H9 (cell line): ENCODE results near the gene SNX7. TPM values are rescaled to one million over a fixed set of nuclear protein-coding genes. Genes with fewer than 3 reads are reported as not detected.

ENCODE experiments used
- DNase-seq: peaks from one replicate; pipeline ENCODE4 v3.0.0-alpha.2; 2017
- H2AFZ ChIP-seq: one replicate; pipeline ENCODE4 v1.6.1; 2013; ENCODE audit warnings: mild to moderate bottlenecking, low read length, control low read depth, moderate library complexity
- H2AK5ac ChIP-seq: 2 replicates; pipeline ENCODE4 v1.6.1; 2013; ENCODE audit warnings: low read length, control low read depth, mixed read lengths; ENCODE audit not compliant: insufficient read length
- H2BK120ac ChIP-seq: one replicate; pipeline ENCODE4 v1.6.1; 2013; ENCODE audit warnings: low read depth, mild to moderate bottlenecking, low read length, control low read depth, inconsistent platforms; ENCODE audit not compliant: poor library complexity, severe bottlenecking
- H2BK12ac ChIP-seq: 2 replicates; pipeline ENCODE4 v1.6.1; 2013; ENCODE audit warnings: low read length, control low read depth, mixed read lengths, low read depth; ENCODE audit not compliant: insufficient read length
- H2BK15ac ChIP-seq: 2 replicates; pipeline ENCODE4 v1.6.1; 2013; ENCODE audit warnings: low read depth, low read length, control low read depth
- H2BK20ac ChIP-seq: one replicate; pipeline ENCODE4 v1.6.1; 2013; ENCODE audit warnings: low read depth, mild to moderate bottlenecking, low read length, control low read depth, inconsistent platforms; ENCODE audit not compliant: poor library complexity, severe bottlenecking
- H2BK5ac ChIP-seq: 2 replicates; pipeline ENCODE4 v1.6.1; 2013; ENCODE audit warnings: low read length, control low read depth, mixed read lengths; ENCODE audit not compliant: insufficient read length
- H3K14ac ChIP-seq: 2 replicates; pipeline ENCODE4 v1.6.1; 2013; ENCODE audit warnings: low read length, control low read depth; ENCODE audit not compliant: insufficient read depth
- H3K18ac ChIP-seq: 2 replicates; pipeline ENCODE4 v1.6.1; 2013; ENCODE audit warnings: low read depth, mild to moderate bottlenecking, mixed read lengths, low read length, control low read depth; ENCODE audit not compliant: insufficient read length
- H3K23ac ChIP-seq: 2 replicates; pipeline ENCODE4 v1.6.1; 2013; ENCODE audit warnings: low read length, control low read depth, mixed read lengths, low read depth; ENCODE audit not compliant: insufficient read length
- H3K23me2 ChIP-seq: 2 replicates; pipeline ENCODE4 v1.6.1; 2013; ENCODE audit warnings: low read depth, mild to moderate bottlenecking, mixed read lengths, low read length, control low read depth; ENCODE audit not compliant: insufficient read length, poor library complexity, severe bottlenecking
- H3K27ac ChIP-seq: 2 replicates; pipeline ENCODE4 v1.5.1; 2013; ENCODE audit warnings: low read length, control low read depth, mixed read lengths, low read depth; ENCODE audit not compliant: insufficient read length
- H3K27me3 ChIP-seq: 2 replicates; pipeline ENCODE4 v1.6.1; 2013; ENCODE audit warnings: low read length, control low read depth, inconsistent platforms; ENCODE audit not compliant: insufficient read depth
- H3K4ac ChIP-seq: 2 replicates; pipeline ENCODE4 v1.6.1; 2013; ENCODE audit warnings: low read depth, mild to moderate bottlenecking, control low read depth, inconsistent platforms, low read length, moderate library complexity
- H3K4me1 ChIP-seq: 2 replicates; pipeline ENCODE4 v1.6.1; 2013; ENCODE audit warnings: low read length, control low read depth, inconsistent platforms; ENCODE audit not compliant: insufficient read depth
- H3K4me2 ChIP-seq: 2 replicates; pipeline ENCODE4 v1.6.1; 2013; ENCODE audit warnings: low read length, control low read depth, mixed read lengths; ENCODE audit not compliant: insufficient read length, insufficient read depth
- H3K56ac ChIP-seq: 2 replicates; pipeline ENCODE4 v1.6.1; 2013; ENCODE audit warnings: low read depth, mild to moderate bottlenecking, mixed read lengths, low read length, control low read depth; ENCODE audit not compliant: insufficient read length
- H3K79me1 ChIP-seq: 2 replicates; pipeline ENCODE4 v1.6.1; 2013; ENCODE audit warnings: low read depth, mild to moderate bottlenecking, moderate library complexity, low read length, control low read depth, inconsistent platforms; ENCODE audit not compliant: insufficient read depth, poor library complexity, severe bottlenecking
- H3K79me2 ChIP-seq: 2 replicates; pipeline ENCODE4 v1.6.1; 2013; ENCODE audit warnings: low read length, control low read depth, inconsistent platforms; ENCODE audit not compliant: insufficient read depth
- H3K9ac ChIP-seq: 2 replicates; pipeline ENCODE4 v1.6.1; 2013; ENCODE audit warnings: low read length, control low read depth, mixed read lengths; ENCODE audit not compliant: insufficient read length; ENCODE audit errors: extremely low read depth
- H3K9me3 ChIP-seq: one replicate; pipeline ENCODE4 v1.6.1; 2013; ENCODE audit warnings: low read depth, low read length, inconsistent platforms; ENCODE audit not compliant: control insufficient read depth
- H3T11ph ChIP-seq: one replicate; pipeline ENCODE4 v1.6.1; 2013; ENCODE audit warnings: mild to moderate bottlenecking, low read length, control low read depth, inconsistent platforms
- H4K20me1 ChIP-seq: one replicate; pipeline ENCODE4 v1.6.1; 2013; ENCODE audit not compliant: control insufficient read depth, insufficient read length, insufficient read depth
- H4K5ac ChIP-seq: 2 replicates; pipeline ENCODE4 v1.6.1; 2013; ENCODE audit warnings: low read depth, mild to moderate bottlenecking, mixed read lengths, low read length, control low read depth; ENCODE audit not compliant: insufficient read length
- H4K8ac ChIP-seq: replicated peaks from 2 replicates; pipeline ENCODE4 v1.6.1; 2013; ENCODE audit warnings: low read length, control low read depth, mixed read lengths, low read depth; ENCODE audit not compliant: insufficient read length
- H4K91ac ChIP-seq: 2 replicates; pipeline ENCODE4 v1.6.1; 2013; ENCODE audit warnings: low read depth, mild to moderate bottlenecking, moderate library complexity, mixed read lengths, low read length, control low read depth; ENCODE audit not compliant: insufficient read length
- H3K27ac Mint-ChIP-seq, 3 experiments: 2 replicates in 2 of 3; 3 replicates in 1 of 3; pipeline ENCODE4 v1.8.0; 2020 to 2021; ENCODE audit warnings: mixed read lengths in 3 of 3, mild to moderate bottlenecking in 1 of 3, moderate library complexity in 1 of 3
- H3K27me3 Mint-ChIP-seq: 2 replicates; pipeline ENCODE4 v1.8.0; 2021; ENCODE audit warnings: low read depth, mild to moderate bottlenecking, moderate library complexity, mixed read lengths
- H3K36me3 Mint-ChIP-seq, 3 experiments: 2 replicates in 2 of 3; 3 replicates in 1 of 3; pipeline ENCODE4 v1.8.0; 2020 to 2021; ENCODE audit warnings: low read depth in 3 of 3, mixed read lengths in 3 of 3; ENCODE audit not compliant: insufficient read depth in 1 of 3
- H3K4me1 Mint-ChIP-seq, 2 experiments: 2 replicates each; pipeline ENCODE4 v1.8.0; 2020; ENCODE audit warnings: mixed read lengths in 2 of 2
- H3K4me3 Mint-ChIP-seq, 2 experiments: 2 replicates in 1 of 2; 3 replicates in 1 of 2; pipeline ENCODE4 v1.8.0; 2020 to 2021; ENCODE audit warnings: mild to moderate bottlenecking in 2 of 2, mixed read lengths in 2 of 2, moderate library complexity in 1 of 2
- H3K9me3 Mint-ChIP-seq, 2 experiments: 2 replicates in 1 of 2; 3 replicates in 1 of 2; pipeline ENCODE4 v1.8.0; 2020; ENCODE audit warnings: mild to moderate bottlenecking in 2 of 2, mixed read lengths in 2 of 2, moderate library complexity in 1 of 2
- CTCF ChIP-seq: fragments of 200-600 bp; sonication (generic); conservative IDR thresholded peaks from 3 replicates; pipeline ENCODE4 v1.8.0; 2021; ENCODE audit warnings: antibody characterized with exemption, mild to moderate bottlenecking
- WGBS: extraction: QIAGEN DNeasy Blood & Tissue Kit; methylation state at CpG from one replicate; pipeline ENCODE4 v1.1.7; 2013; ENCODE audit warnings: missing lambda C conversion rate, low lambda C conversion rate, mixed read lengths; ENCODE audit not compliant: insufficient read length; ENCODE audit errors: extremely low coverage; 5-methylcytosine and 5-hydroxymethylcytosine counted together
- total RNA-seq: library from RNA; stranded (reverse); gene quantifications from 2 replicates; pipeline ENCODE4 v1.2.1, GENCODE V29; 2021

SNX7 gene
- total RNA-seq, 1 experiment from 2014 or later, result 24.7 TPM

- Histone ChIP-seq H3K4me2 (no peak overlapping the region), H3K4me1 (no peaks in the 10 kb centered on the region), H2BK12ac (no peak overlapping the region), H2AFZ (no peak overlapping the region), H3K27ac (no peak overlapping the region), H3K9me3 (no peaks in the 10 kb centered on the region), H4K20me1 (no peaks in the 10 kb centered on the region), H3K79me2 (no peaks in the 10 kb centered on the region), H2BK20ac (no peak overlapping the region), H3K9ac (no peak overlapping the region), H3K23ac (no peak overlapping the region), H4K8ac (no peak overlapping the region), H2BK15ac (no peak overlapping the region), H2AK5ac (no peak overlapping the region), H4K91ac (no peak overlapping the region), H4K5ac (no peak overlapping the region), H2BK120ac (no peak overlapping the region), H3T11ph (no peak overlapping the region), H3K27me3 (no peaks in the 10 kb centered on the region), H2BK5ac (no peak overlapping the region), H3K79me1 (no peaks in the 10 kb centered on the region), H3K56ac (no peak overlapping the region), H3K18ac (no peak overlapping the region), H3K23me2 (no peaks in the 10 kb centered on the region), H3K14ac (no peak overlapping the region), H3K4ac (no peak overlapping the region)
- Mint-ChIP-seq H3K27me3 (no peaks in the 10 kb centered on the region), H3K4me1 (no peaks in the 10 kb centered on the region), H3K27ac (no peak overlapping the region), H3K4me3 (no peak overlapping the region), H3K9me3 (no peaks in the 10 kb centered on the region), H3K36me3 (no peaks in the 10 kb centered on the region)
- DNase-seq, result no peak
- WGBS, result no CpG with 5 or more reads among the region's 1 CpG
- TF ChIP-seq CTCF, result no peak
Observed at GRCh38 chr1:98741164-98741563, 79.6 kb downstream of the SNX7 start.
